Raji (cell line): ENCODE results near the gene ACBD4.
A peak's percentile ranks its signal among the peaks of the same experiment; 100 is the strongest.

ENCODE experiments used
- POLR2A ChIP-seq: IDR thresholded peaks from 2 replicates; pipeline ENCODE4 v1.6.1; 2011; ENCODE audit warnings: low read depth, low read length, control low read depth; ENCODE audit not compliant: insufficient read depth

The ACBD4 gene

DNA sequence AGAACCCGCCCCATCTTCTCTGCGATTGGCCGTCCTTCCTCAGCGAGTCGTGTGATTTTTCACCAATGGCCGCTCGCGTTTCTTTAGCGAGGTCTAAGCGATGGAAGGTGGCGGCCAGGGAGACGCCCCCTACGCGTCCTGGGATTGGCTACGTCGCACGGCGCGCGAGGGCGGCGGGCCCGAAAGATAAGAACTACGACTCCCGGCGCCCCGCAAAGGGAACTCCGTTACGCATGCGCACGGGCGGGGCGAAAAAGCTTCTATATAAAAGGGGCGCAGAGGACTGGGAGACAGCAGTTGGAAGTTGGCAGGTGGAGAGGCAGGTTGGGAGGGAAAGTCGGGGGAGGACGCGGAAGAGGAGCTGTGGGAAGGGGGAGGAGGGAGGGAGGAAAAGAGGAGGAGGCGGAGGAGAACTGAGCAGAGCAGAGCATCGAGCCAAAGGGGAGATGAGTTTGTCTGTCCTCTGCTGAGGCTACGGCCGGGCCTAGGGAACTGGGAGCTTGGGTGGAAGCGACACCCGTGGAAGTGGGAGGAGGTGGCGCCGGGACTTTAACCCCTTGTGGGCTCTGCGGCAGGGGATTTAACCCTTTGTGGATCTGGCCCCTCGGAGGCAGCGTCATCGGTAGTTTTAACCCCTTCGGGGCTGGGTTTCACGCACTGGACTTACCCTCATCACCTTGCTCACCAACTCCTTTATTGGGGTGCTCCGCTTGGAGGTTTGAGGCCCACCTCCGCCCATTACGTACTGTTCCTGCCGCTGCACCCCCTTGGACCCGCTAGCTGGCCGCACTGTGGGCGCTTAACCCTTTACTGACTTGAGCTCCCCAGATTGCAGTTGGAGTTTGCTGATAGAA is 12.9 kb downstream of the ACBD4 start, which contains the start of gene HEXIM1:
HEXIM1 (plus strand) TSS at position 293 of the 854 bp plus-strand sequence. CDS start 716 bp downstream, outside the sequence.
- TF ChIP-seq POLR2A: peak; percentile 100

GRCh38 chr17:45149037-45149668 is 13.7 kb downstream of the ACBD4 start:
- no peak; the same call in none of the 2 replicates for TF ChIP-seq POLR2A

DNA sequence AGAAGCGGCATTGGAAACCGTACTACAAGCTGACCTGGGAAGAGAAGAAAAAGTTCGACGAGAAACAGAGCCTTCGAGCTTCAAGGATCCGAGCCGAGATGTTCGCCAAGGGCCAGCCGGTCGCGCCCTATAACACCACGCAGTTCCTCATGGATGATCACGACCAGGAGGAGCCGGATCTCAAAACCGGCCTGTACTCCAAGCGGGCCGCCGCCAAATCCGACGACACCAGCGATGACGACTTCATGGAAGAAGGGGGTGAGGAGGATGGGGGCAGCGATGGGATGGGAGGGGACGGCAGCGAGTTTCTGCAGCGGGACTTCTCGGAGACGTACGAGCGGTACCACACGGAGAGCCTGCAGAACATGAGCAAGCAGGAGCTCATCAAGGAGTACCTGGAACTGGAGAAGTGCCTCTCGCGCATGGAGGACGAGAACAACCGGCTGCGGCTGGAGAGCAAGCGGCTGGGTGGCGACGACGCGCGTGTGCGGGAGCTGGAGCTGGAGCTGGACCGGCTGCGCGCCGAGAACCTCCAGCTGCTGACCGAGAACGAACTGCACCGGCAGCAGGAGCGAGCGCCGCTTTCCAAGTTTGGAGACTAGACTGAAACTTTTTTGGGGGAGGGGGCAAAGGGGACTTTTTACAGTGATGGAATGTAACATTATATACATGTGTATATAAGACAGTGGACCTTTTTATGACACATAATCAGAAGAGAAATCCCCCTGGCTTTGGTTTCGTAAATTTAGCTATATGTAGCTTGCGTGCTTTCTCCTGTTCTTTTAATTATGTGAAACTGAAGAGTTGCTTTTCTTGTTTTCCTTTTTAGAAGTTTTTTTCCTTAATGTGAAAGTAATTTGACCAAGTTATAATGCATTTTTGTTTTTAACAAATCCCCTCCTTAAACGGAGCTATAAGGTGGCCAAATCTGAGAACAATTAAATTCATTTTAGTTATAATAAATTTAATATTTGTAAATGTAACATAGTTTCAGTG is 14.5 kb downstream of the ACBD4 start:
- TF ChIP-seq POLR2A: peak; percentile 27; the same call in 1 of the 2 replicates

GRCh38 chr17:45150911-45151809 is 15.7 kb downstream of the ACBD4 start:
- no peak for TF ChIP-seq POLR2A

DNA sequence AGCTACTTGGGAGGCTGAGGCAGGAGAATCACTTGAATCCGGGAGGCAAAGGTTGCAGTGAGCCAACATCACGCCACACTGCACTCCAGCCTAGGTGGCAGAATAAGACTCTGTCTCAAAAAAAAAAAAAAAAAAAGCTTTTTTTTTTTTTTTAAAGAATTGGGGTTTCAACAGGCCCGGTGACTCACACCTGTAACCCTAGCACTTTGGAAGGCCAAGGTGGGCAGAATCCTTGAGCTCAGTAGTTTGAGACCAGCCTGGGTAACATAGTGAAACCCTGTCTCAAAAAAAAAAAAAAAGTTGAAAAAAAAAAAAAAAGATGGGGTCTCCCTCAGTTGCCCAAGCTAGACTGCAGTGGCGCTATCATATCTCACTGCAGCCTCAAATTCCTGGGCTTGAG is 19.5 kb downstream of the ACBD4 start:
- no peak for TF ChIP-seq POLR2A

GRCh38 chr17:45155483-45155882 is 20.0 kb downstream of the ACBD4 start:
- no peak for TF ChIP-seq POLR2A

DNA sequence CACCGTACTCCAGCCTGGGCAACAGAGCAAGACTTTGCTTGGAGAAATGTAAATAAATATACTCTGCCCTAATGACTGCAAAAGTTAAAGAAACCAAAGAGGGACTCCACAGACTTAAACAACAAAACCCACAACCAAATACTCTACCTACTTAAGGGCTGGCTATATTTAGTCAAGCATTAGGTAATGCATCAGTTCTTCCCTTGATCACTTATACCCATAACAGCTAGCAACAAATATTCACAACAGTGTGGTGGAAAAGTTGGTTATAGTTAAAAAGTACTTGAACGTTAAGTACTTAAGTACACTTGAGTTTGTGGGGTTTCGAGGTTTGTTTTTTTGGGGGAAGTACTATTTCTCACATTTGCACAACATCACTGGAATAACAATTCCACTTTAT is 20.8 kb downstream of the ACBD4 start:
- no peak for TF ChIP-seq POLR2A

- no peak; the same call in 1 of the 2 replicates for TF ChIP-seq POLR2A
Measured at GRCh38 chr17:45160447-45161287, 25.2 kb downstream of the ACBD4 start.

DNA sequence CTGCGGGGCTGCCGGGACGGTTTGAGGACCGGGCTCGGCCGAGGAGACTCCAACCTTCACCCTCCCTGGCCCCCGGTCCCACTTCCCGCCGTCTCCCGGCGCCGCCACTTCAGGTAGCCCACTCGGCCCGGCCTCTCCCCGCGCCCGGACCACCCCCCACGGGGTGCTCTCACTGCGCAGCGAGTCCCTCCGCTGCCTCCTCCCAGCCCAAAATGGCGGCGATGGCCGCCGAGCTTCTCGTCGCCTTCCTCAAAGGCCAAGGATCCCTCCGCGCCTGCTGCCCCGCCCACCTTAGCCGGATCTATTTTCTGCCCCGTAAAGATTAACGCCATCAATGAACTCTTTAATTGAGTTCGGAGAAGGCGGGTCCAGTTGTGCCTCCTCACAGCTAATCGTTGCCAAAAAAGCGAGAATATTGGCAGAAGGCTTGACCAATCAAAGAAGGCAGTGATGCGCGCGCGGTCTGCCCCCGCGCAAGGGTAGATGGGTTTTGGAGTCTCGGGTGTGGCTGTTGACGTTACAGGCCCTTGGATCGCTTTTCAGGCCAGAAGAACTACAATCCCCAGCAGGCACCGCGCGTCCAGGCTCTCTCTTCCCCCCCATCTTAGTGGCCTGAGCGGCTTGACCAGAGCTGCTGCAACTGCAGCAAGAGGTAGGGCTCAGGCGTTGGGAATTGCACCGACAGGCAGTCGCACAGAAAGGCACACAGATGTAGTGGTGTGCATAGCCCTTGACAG is 26.0 kb downstream of the ACBD4 start, which contains the start of gene HEXIM2:
HEXIM2 (plus strand) TSS at position 588 of the 737 bp plus-strand sequence. CDS start 919 bp downstream, outside the sequence.
- peak; percentile 76 for TF ChIP-seq POLR2A

- TF ChIP-seq POLR2A: no peak
Measured at GRCh38 chr17:45162025-45162687, 26.7 kb downstream of the ACBD4 start.

- TF ChIP-seq POLR2A: no peak
Measured at GRCh38 chr17:45164734-45165269, 29.3 kb downstream of the ACBD4 start.
